Endothelial cell of umbilical vein (primary cell): ENCODE measurements around the gene TRIM50.
"Not testable (repeated sequence)": the region's sequence is repeated elsewhere in the genome, so short reads cannot be mapped to it uniquely, and the experiment has no call there.

ENCODE experiments used
- CTCF ChIP-seq, 2 donors: IDR thresholded peaks; 1 replicate in 1 of 2; 2 replicates in 1 of 2; pipeline ENCODE4 v1.5.1; 2011; ENCODE audit warnings: low read length in 2 of 2, mild to moderate bottlenecking in 2 of 2, moderate library complexity in 2 of 2, control low read depth in 1 of 2, inconsistent platforms in 1 of 2, low read depth in 1 of 2; ENCODE audit not compliant: insufficient read depth in 1 of 2; ENCODE audit errors: extremely low read depth in 1 of 2
- EZH2 ChIP-seq: IDR thresholded peaks from 2 replicates; pipeline ENCODE4 v1.6.1; 2012; ENCODE audit warnings: borderline replicate concordance, low read depth, mild to moderate bottlenecking, moderate library complexity, low read length, inconsistent platforms; ENCODE audit not compliant: severe bottlenecking
- POLR2AphosphoS5 ChIP-seq: IDR thresholded peaks from 2 replicates; pipeline ENCODE4 v1.6.1; 2012; ENCODE audit warnings: low read depth, mild to moderate bottlenecking, control low read depth, low read length, moderate library complexity; ENCODE audit not compliant: insufficient read depth

DNA sequence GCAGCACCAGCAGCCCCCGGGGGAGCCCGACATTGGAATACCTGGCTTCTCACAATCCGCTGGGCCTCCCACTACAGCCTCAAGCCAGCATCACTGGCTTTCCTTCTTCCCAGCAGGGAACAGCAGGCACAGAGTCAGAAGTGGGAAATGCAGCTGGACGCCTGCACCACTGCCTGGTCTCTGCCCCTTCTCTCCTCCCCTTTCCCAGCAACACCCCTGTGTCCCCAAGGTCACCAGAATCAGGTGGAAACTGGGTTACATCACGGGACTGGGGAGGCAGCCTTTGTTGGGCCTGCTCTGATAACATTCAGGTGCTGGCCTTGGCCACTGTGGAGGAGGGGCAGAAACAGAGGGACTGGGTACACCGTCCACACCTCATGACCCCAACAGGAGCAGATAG lies 2.5 kb downstream of the TRIM50 start:
- not testable (repeated sequence) for TF ChIP-seq CTCF (IDR thresholded peaks at IDR 0.05; ENCODE audit: extremely low read depth in 1 of 2, insufficient read depth in 1 of 2, low read depth in 1 of 2, low read length in 2 of 2); POLR2AphosphoS5; EZH2
